Sigmoid colon (tissue), 7 donors: Measurements from ENCODE around the gene OLFML3. TPM values are rescaled to one million over a fixed set of nuclear protein-coding genes. Genes with fewer than 3 reads are reported as not detected.

ENCODE experiments used
- DNase-seq: peaks from one replicate; pipeline ENCODE4 v3.0.0-alpha.2; 2019
- H3K27ac ChIP-seq, 4 donors: fragments of 200-600 bp; sonication (generic); one replicate each; pipeline ENCODE4 v1.5.1; 2016 to 2019; ENCODE audit warnings: mild to moderate bottlenecking in 1 of 4
- H3K27me3 ChIP-seq, 3 donors: fragments of 200-600 bp; sonication (generic); one replicate each; pipeline ENCODE4 v1.5.1; 2019; ENCODE audit warnings: mild to moderate bottlenecking in 1 of 3
- H3K36me3 ChIP-seq, 4 donors: fragments of 200-600 bp; sonication (generic); one replicate each; pipeline ENCODE4 v1.5.1; 2016 to 2019
- H3K4me1 ChIP-seq, 4 donors: fragments of 200-600 bp; sonication (generic); one replicate each; pipeline ENCODE4 v1.5.1; 2017 to 2019
- H3K4me3 ChIP-seq, 4 donors: fragments of 200-600 bp; sonication (generic); one replicate each; pipeline ENCODE4 v1.5.1; 2017 to 2019; ENCODE audit warnings: mild to moderate bottlenecking in 2 of 4, moderate library complexity in 1 of 4
- H3K9me3 ChIP-seq, 4 donors: fragments of 200-600 bp in 3 of 4; sonication (generic) in 3 of 4; one replicate each; pipeline versions ENCODE4 v1.5.1 to v1.6.1; 2013 to 2019
- CTCF ChIP-seq, 4 experiments: fragments of 450-650 bp in 3 of 4; fragments of 200-600 bp in 1 of 4; IDR thresholded peaks; one replicate each; pipeline ENCODE4 v1.5.1; 2016 to 2019; ENCODE audit warnings: antibody characterized with exemption in 4 of 4, mild to moderate bottlenecking in 3 of 4, moderate library complexity in 2 of 4
- EP300 ChIP-seq, 4 donors: sonication (generic); formaldehyde crosslinking; IDR thresholded peaks; one replicate each; pipeline ENCODE4 v1.6.1; 2017; ENCODE audit warnings: antibody characterized with exemption in 4 of 4
- POLR2A ChIP-seq, 2 donors: fragments of 450-650 bp; IDR thresholded peaks; one replicate each; pipeline ENCODE4 v1.6.1; 2016; ENCODE audit warnings: antibody characterized with exemption in 2 of 2, mild to moderate bottlenecking in 2 of 2, moderate library complexity in 2 of 2
- POLR2AphosphoS5 ChIP-seq, 4 donors: sonication (generic); formaldehyde crosslinking; IDR thresholded peaks; one replicate each; pipeline ENCODE4 v1.6.1; 2017; ENCODE audit warnings: antibody characterized with exemption in 4 of 4
- WGBS, 2 donors: extraction: QIAGEN DNeasy Blood & Tissue Kit; methylation state at CpG; one replicate each; pipeline ENCODE4 v1.1.7; 2013; 5-methylcytosine and 5-hydroxymethylcytosine counted together
- intact Hi-C: fragments of 100-400 bp; cut with DNase I; formaldehyde crosslinking; loops from one replicate; pipeline ENCODE4 v1.15.1; 2023
- polyA plus RNA-seq, 3 donors: library from polyadenylated mRNA; stranded (reverse); fragments of 200-250 nt; gene quantifications; one replicate each; pipeline ENCODE4 v1.2.3, GENCODE V29; 2013
- total RNA-seq, 4 donors: library from RNA; depleted of rRNA; stranded (reverse); fragments of >200 nt; gene quantifications; one replicate each; pipeline ENCODE4 v1.1.0, GENCODE V29; 2016
- donor health status: healthy with polysubstance abuse.
- donor health status: Bipolar disorder and iron deficiency.
- donor health status: healthy.

Gene OLFML3
- total and polyA plus RNA-seq, 7 donors: 14.1 to 149 (median 94.0) TPM

GRCh38 chr1:113957984-113958383, 21.3 kb upstream of the OLFML3 start:
- Histone ChIP-seq H3K9me3 (no peaks in the 10 kb centered on the region), H3K4me3 (no peak overlapping the region), H3K27ac (no peak overlapping the region), H3K4me1 (no peaks in the 10 kb centered on the region), H3K36me3 (peaks cover under 1 to 80% (median 23%) of the 10 kb centered on the region in 4 donors), H3K27me3 (no peaks in the 10 kb centered on the region)
- TF ChIP-seq CTCF (IDR thresholded peaks at IDR 0.05) (no peak), EP300 (IDR thresholded peaks at IDR 0.05) (no peak), POLR2AphosphoS5 (IDR thresholded peaks at IDR 0.05) (no peak), POLR2A (IDR thresholded peaks at IDR 0.05) (no peak)
- WGBS, 2 donors: 61 to 81% methylated on average over 1 of the region's 1 CpG
- no peak for DNase-seq
- intact Hi-C loops: no loop called here

GRCh38 chr1:113958691-113959090, 20.6 kb upstream of the OLFML3 start:
- Histone ChIP-seq H3K27me3 (no peaks in the 10 kb centered on the region), H3K4me3 (no peak overlapping the region), H3K4me1 (no peaks in the 10 kb centered on the region), H3K36me3 (peaks cover 7 to 83% (median 29%) of the 10 kb centered on the region in 4 donors), H3K9me3 (no peaks in the 10 kb centered on the region), H3K27ac (no peak overlapping the region)
- no peak for DNase-seq
- TF ChIP-seq EP300 (IDR thresholded peaks at IDR 0.05) (no peak), POLR2A (IDR thresholded peaks at IDR 0.05) (no peak), POLR2AphosphoS5 (IDR thresholded peaks at IDR 0.05) (no peak), CTCF (IDR thresholded peaks at IDR 0.05) (no peak)
- intact Hi-C loops: no loop called here
- WGBS, 2 donors: 93 to 95% methylated on average over 1 of the region's 1 CpG

- Histone ChIP-seq H3K27me3 (no peaks in the 10 kb centered on the region), H3K4me1 (peaks cover 0 to 6% (median 3%) of the 10 kb centered on the region in 4 donors), H3K36me3 (peaks cover 10 to 71% (median 25%) of the 10 kb centered on the region in 4 donors), H3K4me3 (no peak overlapping the region), H3K27ac (no peak overlapping the region), H3K9me3 (no peaks in the 10 kb centered on the region)
- intact Hi-C loops: no loop called here
- DNase-seq: no peak
- TF ChIP-seq POLR2A (IDR thresholded peaks at IDR 0.05) (no peak), CTCF (IDR thresholded peaks at IDR 0.05) (no peak), EP300 (IDR thresholded peaks at IDR 0.05) (no peak), POLR2AphosphoS5 (IDR thresholded peaks at IDR 0.05) (no peak)
- 94% methylated on average over 12 of the region's 12 CpGs for WGBS, 2 donors
Measured at GRCh38 chr1:113963281-113963906, 15.9 kb upstream of the OLFML3 start.

- no peak for DNase-seq
- no peaks in the 10 kb centered on the region for H3K9me3 ChIP-seq
- H3K27me3 ChIP-seq: no peaks in the 10 kb centered on the region
- no peak overlapping the region for H3K27ac ChIP-seq
- H3K36me3 ChIP-seq: peaks cover 27 to 76% (median 48%) of the 10 kb centered on the region in 4 donors
- WGBS, 2 donors: 92 to 93% methylated on average over 4 of the region's 4 CpGs
- intact Hi-C loops: no loop called here
- TF ChIP-seq POLR2A (IDR thresholded peaks at IDR 0.05) (no peak), EP300 (IDR thresholded peaks at IDR 0.05) (no peak), POLR2AphosphoS5 (IDR thresholded peaks at IDR 0.05) (no peak), CTCF (IDR thresholded peaks at IDR 0.05) (no peak)
- peaks cover 0 to 6% (median 3%) of the 10 kb centered on the region in 4 donors for H3K4me1 ChIP-seq
- H3K4me3 ChIP-seq: no peak overlapping the region
Measured at GRCh38 chr1:113965703-113966412, 13.4 kb upstream of the OLFML3 start.
